ENCODE data around the gene HIBCH. TPM values are rescaled to one million over a fixed set of nuclear protein-coding genes. Genes with fewer than 3 reads are reported as not detected.

HIBCH gene
- total and polyA plus RNA-seq, 3 donors from 2014 or later, result 44.1 to 67.0 (median 46.1) TPM

- Histone ChIP-seq H3K27me3 (no peaks in the 10 kb centered on the region), H3K9me3 (no peaks in the 10 kb centered on the region), H3K36me3 (ENCODE audit: low read depth, missing control alignments) (no peaks in the 10 kb centered on the region), H3K4me1 (no peaks in the 10 kb centered on the region), H3K4me3 (no peak overlapping the region), H3K27ac (no peak overlapping the region)
- TF ChIP-seq, protein P1, sequence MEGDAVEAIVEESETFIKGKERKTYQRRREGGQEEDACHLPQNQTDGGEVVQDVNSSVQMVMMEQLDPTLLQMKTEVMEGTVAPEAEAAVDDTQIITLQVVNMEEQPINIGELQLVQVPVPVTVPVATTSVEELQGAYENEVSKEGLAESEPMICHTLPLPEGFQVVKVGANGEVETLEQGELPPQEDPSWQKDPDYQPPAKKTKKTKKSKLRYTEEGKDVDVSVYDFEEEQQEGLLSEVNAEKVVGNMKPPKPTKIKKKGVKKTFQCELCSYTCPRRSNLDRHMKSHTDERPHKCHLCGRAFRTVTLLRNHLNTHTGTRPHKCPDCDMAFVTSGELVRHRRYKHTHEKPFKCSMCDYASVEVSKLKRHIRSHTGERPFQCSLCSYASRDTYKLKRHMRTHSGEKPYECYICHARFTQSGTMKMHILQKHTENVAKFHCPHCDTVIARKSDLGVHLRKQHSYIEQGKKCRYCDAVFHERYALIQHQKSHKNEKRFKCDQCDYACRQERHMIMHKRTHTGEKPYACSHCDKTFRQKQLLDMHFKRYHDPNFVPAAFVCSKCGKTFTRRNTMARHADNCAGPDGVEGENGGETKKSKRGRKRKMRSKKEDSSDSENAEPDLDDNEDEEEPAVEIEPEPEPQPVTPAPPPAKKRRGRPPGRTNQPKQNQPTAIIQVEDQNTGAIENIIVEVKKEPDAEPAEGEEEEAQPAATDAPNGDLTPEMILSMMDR (IDR thresholded peaks at IDR 0.05), result no peak
- no peak for TF ChIP-seq POLR2A (IDR thresholded peaks at IDR 0.05)
- DNase-seq, result no peak
- intact Hi-C loops (cut with DNase I; ENCODE audit: low total_unique reads), result no loop called here
- 87 to 93% methylated on average over 1 of the region's 1 CpG for WGBS, 2 donors
Measured at GRCh38 chr2:190202604-190203003, 117.0 kb downstream of the HIBCH start.

DNA sequence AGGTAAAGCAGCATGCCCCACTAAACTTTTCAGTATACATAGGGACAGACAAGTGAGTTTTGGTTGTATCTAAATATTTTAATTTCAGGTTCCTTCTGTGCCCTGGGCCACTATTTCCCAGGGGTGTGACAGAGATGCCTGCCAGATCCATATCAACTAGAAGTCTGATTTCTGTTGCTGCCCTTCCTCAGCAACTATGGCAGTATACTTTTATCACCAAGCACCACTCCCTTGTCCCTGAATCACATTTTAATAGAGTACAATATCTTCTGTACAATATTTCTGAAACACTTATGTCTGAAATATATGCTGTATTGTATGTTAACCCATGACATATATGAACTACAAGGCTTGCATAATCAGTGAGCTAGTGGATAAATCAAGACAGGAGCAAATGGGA is 117.6 kb downstream of the HIBCH start:
- TF ChIP-seq, protein P1 (IDR thresholded peaks at IDR 0.05), result no peak
- TF ChIP-seq POLR2A (IDR thresholded peaks at IDR 0.05), result no peak
- intact Hi-C loops (cut with DNase I; ENCODE audit: low total_unique reads), result no loop called here
- Histone ChIP-seq H3K9me3 (no peaks in the 10 kb centered on the region), H3K27me3 (no peaks in the 10 kb centered on the region), H3K36me3 (ENCODE audit: low read depth, missing control alignments) (no peaks in the 10 kb centered on the region), H3K4me3 (no peak overlapping the region), H3K4me1 (no peaks in the 10 kb centered on the region), H3K27ac (no peak overlapping the region)
- no peak for DNase-seq

- no peak for TF ChIP-seq POLR2A (IDR thresholded peaks at IDR 0.05)
- TF ChIP-seq, protein P1 (IDR thresholded peaks at IDR 0.05), result no peak
- H3K27me3 ChIP-seq, result no peaks in the 10 kb centered on the region
- H3K36me3 ChIP-seq (ENCODE audit: low read depth, missing control alignments), result no peaks in the 10 kb centered on the region
- no peak overlapping the region for H3K27ac ChIP-seq
- no peaks in the 10 kb centered on the region for H3K4me1 ChIP-seq
- intact Hi-C loops (cut with DNase I; ENCODE audit: low total_unique reads), result no loop called here
- H3K9me3 ChIP-seq, result no peaks in the 10 kb centered on the region
- 32 to 35% methylated on average over 1 of the region's 1 CpG for WGBS, 2 donors
- DNase-seq, result no peak
- H3K4me3 ChIP-seq, result no peak overlapping the region
Measured at GRCh38 chr2:190200603-190201002, 119.0 kb downstream of the HIBCH start.

DNA sequence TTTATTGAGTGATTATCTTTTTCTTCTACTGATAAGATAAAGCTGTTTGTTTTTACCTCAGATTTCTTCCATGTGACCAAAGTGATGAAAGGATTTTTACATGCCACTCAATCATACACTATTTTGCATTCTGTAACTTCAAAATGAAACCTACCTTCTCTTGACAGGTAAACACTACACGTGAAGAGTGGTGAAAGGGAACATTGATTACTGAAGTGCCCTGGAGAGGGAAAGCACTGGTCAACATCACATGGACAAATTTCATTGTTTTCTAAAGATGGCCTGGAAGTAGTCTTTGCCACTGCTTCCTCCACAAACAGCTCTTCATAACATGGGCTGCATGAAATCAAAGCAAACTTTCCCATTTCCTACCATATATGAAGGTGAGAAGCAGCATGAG is 120.1 kb downstream of the HIBCH start:
- Histone ChIP-seq H3K36me3 (ENCODE audit: low read depth, missing control alignments) (no peaks in the 10 kb centered on the region), H3K27ac (no peak overlapping the region), H3K9me3 (no peaks in the 10 kb centered on the region), H3K4me3 (no peak overlapping the region), H3K27me3 (no peaks in the 10 kb centered on the region), H3K4me1 (no peaks in the 10 kb centered on the region)
- no peak for DNase-seq
- intact Hi-C loops (cut with DNase I; ENCODE audit: low total_unique reads), result no loop called here
- TF ChIP-seq POLR2A (IDR thresholded peaks at IDR 0.05), result no peak
- TF ChIP-seq, protein P1 (IDR thresholded peaks at IDR 0.05), result no peak
- 87 to 92% methylated on average over 1 of the region's 1 CpG for WGBS, 2 donors

DNA sequence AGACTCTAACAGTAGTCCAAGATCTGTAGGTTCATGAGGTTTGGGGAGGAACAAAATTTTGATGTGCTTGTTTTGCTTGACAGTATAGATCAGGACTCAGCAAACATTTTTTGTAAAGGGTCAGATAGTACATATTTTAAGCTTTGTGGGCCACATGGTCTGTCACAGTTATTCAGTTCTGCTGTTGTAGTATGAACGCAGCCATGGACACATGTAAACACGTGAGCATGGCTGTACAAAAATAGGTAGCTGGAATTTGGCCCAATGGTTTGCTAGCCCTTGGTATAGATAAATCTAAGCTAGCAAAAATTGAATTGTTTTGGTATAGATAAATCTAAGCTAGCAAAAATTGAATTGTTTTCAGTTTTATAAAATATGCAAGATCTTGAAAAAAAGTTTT is 120.5 kb downstream of the HIBCH start:
- intact Hi-C loops (cut with DNase I; ENCODE audit: low total_unique reads), result no loop called here
- no peak overlapping the region for H3K4me3 ChIP-seq
- 68 to 93% methylated on average over 2 of the region's 2 CpGs for WGBS, 2 donors
- no peaks in the 10 kb centered on the region for H3K36me3 ChIP-seq (ENCODE audit: low read depth, missing control alignments)
- H3K4me1 ChIP-seq, result no peaks in the 10 kb centered on the region
- no peaks in the 10 kb centered on the region for H3K9me3 ChIP-seq
- DNase-seq, result no peak
- H3K27ac ChIP-seq, result no peak overlapping the region
- H3K27me3 ChIP-seq, result no peaks in the 10 kb centered on the region
- TF ChIP-seq, protein P1 (IDR thresholded peaks at IDR 0.05), result no peak
- TF ChIP-seq POLR2A (IDR thresholded peaks at IDR 0.05), result no peak

All from testis (tissue), 3 donors.